Panc1 (cell line): Measurements from ENCODE around the gene ECT2L.

Experiments used
- CTCF ChIP-seq: fragments of 450-650 bp; IDR thresholded peaks from 2 replicates; pipeline ENCODE4 v1.5.1; 2017; ENCODE audit warnings: mild to moderate bottlenecking
- POLR2AphosphoS5 ChIP-seq: IDR thresholded peaks from 2 replicates; pipeline ENCODE4 v1.6.1; 2012; ENCODE audit warnings: mild to moderate bottlenecking, low read depth, low read length, moderate library complexity
- TCF7L2 ChIP-seq: IDR thresholded peaks from 2 replicates; pipeline ENCODE4 v1.6.1; 2011; ENCODE audit warnings: mild to moderate bottlenecking, low read depth, low read length, inconsistent platforms

- no peak for TF ChIP-seq CTCF
- no peak for TF ChIP-seq POLR2AphosphoS5
- no peak for TF ChIP-seq TCF7L2
Measured at GRCh38 chr6:138912308-138912707, 116.4 kb downstream of the ECT2L start.
